GM13976 (cell line): ENCODE results near the gene RPS21.

Experiments
- DNase-seq: peaks from one replicate; pipeline ENCODE4 v3.0.0; 2012; ENCODE audit warnings: low spot score
- in situ Hi-C: fragments of 300-500 bp; cut with MboI; formaldehyde crosslinking; loops from one replicate; pipeline ENCODE4 v1.12.0; 2022; ENCODE audit warnings: low sequenced_read_pairs, mixed read lengths, inconsistent platforms; ENCODE audit not compliant: unreplicated experiment
- TF ChIP-seq, protein P1 (sequence below): IDR thresholded peaks from 2 replicates; pipeline ENCODE4 v1.5.1; 2012; ENCODE audit warnings: borderline replicate concordance, mild to moderate bottlenecking; ENCODE audit not compliant: insufficient read depth; ENCODE audit errors: extremely low read depth, missing control alignments, control extremely low read depth

The RPS21 gene

DNA sequence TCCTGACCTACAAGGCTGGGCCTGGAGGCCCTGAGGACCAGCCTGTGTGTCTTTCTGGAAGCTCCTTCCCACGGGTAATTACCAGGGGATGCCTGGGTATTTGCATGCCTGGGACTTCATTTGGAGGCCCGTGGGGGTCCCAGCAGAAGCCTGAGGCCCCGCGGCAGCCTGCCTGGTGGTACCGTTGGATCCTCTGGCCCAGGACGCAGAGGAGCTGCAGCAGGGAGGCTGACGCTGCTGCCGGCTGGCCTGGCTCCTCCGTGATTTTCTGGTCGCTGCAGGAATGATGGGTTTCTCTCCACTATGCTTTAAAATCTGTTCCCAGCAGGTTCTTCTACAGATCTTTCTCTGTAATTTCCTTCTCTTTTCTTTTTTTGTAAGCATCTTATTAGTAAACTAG is 13.6 kb downstream of the RPS21 start:
- in situ Hi-C loops, result no loop called here
- TF ChIP-seq, protein P1, sequence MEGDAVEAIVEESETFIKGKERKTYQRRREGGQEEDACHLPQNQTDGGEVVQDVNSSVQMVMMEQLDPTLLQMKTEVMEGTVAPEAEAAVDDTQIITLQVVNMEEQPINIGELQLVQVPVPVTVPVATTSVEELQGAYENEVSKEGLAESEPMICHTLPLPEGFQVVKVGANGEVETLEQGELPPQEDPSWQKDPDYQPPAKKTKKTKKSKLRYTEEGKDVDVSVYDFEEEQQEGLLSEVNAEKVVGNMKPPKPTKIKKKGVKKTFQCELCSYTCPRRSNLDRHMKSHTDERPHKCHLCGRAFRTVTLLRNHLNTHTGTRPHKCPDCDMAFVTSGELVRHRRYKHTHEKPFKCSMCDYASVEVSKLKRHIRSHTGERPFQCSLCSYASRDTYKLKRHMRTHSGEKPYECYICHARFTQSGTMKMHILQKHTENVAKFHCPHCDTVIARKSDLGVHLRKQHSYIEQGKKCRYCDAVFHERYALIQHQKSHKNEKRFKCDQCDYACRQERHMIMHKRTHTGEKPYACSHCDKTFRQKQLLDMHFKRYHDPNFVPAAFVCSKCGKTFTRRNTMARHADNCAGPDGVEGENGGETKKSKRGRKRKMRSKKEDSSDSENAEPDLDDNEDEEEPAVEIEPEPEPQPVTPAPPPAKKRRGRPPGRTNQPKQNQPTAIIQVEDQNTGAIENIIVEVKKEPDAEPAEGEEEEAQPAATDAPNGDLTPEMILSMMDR, result no peak
- DNase-seq, result no peak

DNA sequence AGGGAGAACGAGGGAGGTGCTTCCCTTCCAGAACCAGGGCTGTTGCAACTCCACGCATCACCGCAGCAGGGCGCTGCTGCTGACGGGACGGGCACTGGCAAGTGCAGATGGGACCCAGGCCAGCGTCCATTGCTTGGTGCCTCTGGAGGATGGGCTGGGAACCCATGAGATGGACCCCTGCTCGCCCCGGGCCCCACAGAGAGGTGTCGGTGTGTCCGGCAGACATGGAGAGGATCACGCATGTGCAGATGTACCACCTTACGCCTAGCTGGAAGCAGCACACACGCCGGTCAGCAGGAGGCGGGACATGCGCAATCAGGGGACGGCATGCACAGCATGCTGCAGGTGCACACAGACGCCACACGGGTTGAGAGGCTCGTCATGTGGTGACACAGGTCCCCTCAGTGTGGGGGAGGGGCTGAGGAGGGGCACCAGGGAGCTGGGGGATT is 14.5 kb downstream of the RPS21 start:
- TF ChIP-seq, protein P1, result peak; percentile 29
- in situ Hi-C loops, result no loop called here
- DNase-seq, result no peak

DNA sequence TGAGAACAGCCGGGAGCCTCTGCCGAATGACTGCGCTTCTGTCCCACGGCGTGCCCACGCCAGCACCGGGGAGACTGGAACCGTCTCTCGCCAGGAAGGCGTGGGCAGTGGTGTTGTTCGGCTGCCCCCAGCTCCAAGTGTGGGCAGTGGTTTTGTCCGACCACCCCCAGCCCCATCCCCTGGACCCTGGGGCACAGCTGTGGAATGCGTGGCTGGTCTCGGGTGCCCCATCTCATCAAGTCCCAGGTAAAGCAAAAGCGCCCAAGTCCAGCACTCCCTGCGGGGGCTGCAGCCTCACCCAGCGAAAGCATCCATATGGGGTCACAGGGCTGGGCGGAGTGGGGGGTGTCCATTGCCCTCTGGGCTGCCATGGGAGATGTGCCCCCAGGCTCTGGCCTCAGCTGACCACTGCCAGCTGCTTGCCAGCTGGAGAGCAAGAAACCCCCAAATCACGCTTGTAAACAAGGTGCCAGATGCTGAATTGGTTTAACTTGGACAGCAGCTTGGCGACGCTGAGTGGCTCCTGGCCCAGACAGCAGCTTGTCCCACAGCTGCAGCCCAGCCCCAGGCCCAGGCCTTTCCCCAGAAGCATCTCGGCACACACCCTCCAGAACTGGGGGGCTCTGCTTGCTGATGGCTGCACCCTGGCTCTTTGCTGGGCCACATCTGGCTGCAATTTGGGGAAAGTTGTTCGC is 15.7 kb downstream of the RPS21 start:
- TF ChIP-seq, protein P1, result no peak
- DNase-seq, result no peak
- in situ Hi-C loops, result no loop called here

DNA sequence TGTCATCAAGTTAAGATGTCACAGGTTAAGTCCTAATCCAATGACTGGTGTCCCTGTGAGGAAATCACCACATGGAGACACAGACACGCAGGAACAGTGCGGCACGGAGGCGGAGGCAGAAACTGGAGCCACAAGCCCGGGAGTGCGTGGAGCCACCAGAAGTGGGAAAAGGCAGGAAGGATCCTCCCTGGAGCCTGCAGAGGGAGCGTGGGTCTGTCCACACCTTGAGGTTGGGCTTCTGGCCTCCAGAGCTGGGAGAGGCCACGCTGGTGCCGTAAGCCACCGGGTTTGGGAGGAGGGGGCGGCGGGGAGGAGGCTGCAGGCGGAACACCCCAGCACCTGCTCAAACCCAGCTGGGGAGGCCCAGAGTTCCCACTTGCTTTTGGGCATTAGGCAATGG is 16.4 kb downstream of the RPS21 start:
- DNase-seq, result no peak
- in situ Hi-C loops, result no loop called here
- TF ChIP-seq, protein P1, result no peak

DNA sequence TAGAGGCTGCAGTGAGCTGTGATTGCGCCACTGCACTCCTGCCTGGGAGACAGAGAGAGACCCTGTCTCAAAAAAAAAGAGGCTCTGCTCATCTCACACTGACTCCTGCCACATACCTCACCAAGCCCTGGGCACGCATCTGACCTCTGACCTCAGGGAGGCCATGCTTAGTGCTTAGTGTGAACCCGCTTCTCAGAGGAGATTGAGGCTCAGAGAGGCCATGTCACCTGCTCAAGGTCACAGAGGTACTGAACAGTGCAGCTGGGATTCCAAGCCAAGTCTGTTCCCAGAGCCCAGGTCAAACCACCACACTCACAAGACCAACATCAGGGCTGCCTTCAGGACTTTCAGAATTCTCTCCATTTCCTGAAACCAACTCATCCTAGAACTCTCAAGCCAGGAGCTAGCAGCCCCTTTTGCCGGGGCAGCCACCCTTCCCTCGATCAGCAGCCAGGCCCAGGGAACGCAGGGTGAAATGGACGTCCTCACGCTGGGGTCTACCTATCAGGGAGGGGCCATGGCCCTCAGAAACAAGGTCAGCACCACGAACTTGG is 17.3 kb downstream of the RPS21 start:
- TF ChIP-seq, protein P1, result no peak
- in situ Hi-C loops, result no loop called here
- DNase-seq, result no peak

DNA sequence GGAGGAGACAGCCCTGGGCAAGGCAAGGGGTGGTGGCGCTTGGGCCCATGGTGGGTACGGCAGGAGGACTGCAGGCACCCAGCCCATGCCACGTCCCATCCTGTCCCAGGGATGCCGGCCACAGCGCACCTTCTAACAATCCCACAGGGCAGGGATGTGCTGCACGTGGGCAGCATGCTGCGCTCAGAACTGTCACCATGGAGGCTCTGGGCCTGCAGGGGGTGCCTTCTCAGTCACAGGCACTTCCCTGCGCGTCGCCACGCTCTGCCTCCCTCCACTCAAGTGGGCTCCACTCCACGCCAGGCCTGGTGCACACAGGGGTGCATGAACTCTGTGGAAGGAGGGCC is 17.8 kb downstream of the RPS21 start:
- TF ChIP-seq, protein P1, result no peak
- in situ Hi-C loops, result no loop called here
- no peak for DNase-seq
